T-helper 2 cell treated with Interferon-gamma antibody and Interleukin-4, amounts not matched to agents 100 ng/mL and 5 ng/mL, for 36 hours (primary cell): ENCODE results near the gene TBC1D17. TPM values are rescaled to one million over a fixed set of nuclear protein-coding genes. Genes with fewer than 3 reads are reported as not detected.

Experiments
- intact Hi-C: fragments of 100-400 bp; cut with micrococcal nuclease; formaldehyde crosslinking; loops from one replicate; pipeline ENCODE4 v1.15.1; 2023
- total RNA-seq: library from RNA; stranded (reverse); gene quantifications from 2 replicates; pipeline ENCODE4 v1.2.3, GENCODE V29; 2022

TBC1D17 gene
- total RNA-seq, 1 donor from 2014 or later, result 22.9 TPM

DNA sequence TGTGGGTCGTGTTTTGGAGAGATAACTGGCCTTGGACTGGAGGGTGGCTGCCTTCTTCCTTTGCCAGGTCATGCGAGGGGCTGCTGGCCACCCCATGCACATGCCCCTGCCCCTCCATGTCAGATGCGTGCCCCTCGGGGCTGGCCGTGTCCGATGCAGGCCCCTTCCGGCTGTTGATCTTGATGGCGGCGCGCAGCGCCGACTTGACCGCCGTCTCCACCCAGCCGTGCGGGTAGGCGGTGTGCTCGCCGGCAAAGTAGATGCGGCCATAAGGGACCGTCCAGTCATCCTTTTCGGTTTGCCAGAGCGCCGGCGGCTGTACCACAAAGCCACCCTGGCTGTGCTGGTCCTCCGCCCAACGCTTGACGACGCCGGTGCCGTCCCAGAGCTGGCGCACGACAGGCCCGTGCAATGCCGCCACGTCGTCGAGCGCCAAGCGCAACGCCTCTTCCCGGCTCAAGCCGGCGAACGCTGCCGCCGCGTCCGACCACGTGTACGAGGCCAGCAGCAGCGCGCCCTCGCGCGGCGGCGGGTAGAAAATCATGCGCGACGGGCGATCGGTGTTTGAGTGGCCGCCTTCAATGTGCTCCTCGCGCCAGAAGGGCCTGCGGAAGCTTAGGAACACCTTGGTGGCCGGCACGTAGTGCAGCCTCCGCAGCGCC, 12.3 kb downstream of the TBC1D17 start:
- intact Hi-C loops, result loop anchor here (1.0 kb wide), 1 partner anchor 13 kb away; the partner anchor contains the start of genes AKT1S1 and TBC1D17

DNA sequence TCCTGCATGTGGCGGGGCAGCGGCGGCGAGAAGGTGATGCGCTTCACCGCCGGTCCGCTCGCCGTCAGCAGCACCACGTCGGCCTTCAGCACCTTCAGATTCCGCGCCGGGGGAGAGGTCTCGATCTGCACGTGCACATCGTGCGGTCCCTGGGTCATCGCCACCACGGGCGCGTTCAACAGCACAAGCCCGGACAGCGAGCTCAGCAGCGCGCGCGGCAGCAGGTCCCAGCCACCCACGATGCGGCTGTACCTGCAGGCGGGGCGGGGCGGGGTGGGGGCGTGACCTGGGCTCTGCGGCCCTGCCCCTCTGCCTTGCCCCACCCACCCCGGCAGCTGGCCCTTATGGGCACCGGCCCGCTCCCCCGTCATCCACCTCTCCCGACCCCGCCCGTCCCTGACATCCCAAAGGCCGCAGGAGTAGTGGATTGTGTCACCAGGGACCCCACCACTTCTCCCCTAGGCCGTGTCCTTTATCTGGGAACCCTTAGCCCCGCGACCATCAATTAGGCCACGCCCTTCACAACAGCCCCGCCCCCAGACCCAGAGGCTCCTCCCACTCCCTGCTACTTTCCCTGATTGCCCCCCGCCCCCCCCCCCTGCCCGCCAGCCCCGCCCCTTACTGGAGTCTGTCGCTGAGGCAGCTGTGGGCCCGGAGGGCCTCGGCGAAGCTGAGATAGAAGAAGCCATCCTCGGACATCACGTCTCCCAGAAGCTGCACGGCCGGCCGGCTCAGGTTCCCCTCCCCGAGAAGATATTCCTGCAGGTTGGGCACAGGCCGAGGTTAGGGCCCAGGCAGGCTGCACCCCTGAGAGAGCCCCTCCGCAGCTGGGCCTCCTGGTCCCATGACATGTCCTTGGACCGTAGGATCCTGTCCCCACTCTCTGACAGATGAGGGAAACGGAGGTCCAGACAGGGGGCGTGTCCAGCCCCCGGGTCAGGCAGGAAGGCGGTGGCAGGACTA, 13.1 kb downstream of the TBC1D17 start:
- intact Hi-C loops, result loop anchor here (1.0 kb wide), 1 partner anchor 13 kb away; the partner anchor contains the start of genes AKT1S1 and TBC1D17

DNA sequence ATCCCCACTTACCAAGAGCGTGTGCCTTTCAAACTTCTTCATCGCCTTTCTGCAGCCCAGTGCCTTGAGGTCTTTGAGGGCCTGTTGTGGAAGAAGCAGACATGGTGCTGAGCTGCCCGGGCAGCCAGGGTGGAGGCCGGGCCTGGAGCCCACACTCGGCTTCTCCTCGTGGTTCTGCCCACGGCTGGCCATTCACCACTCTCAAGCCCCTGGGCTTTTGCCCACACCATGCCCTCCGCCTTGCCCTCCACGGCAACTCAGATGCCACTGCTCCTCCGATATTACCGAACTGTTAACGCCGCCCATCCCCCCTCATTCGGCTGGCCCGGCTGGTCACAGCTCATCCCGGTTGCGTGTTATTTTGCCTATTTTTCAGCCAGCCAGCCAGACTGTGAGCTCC, 13.9 kb downstream of the TBC1D17 start:
- intact Hi-C loops, result no loop called here

DNA sequence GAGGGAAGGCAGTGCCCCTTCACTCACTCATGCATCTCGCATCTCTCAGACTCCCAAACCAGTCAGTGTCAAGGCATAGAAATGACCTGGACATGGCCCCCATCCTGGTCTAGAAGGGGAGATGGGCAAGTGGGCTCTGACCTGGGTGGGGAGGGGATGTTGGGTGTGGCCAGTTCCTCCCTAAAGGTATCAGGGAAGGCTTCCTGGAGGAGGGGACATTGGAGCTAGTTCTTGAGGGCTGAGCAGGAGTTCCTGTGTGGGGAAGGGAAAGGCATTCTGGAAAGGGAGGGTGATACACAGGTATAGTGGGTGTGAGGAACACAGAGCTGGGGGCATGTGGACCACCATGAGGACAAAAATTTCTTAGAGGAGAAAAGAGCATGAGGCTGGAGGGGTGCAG, 15.2 kb downstream of the TBC1D17 start:
- intact Hi-C loops, result no loop called here

DNA sequence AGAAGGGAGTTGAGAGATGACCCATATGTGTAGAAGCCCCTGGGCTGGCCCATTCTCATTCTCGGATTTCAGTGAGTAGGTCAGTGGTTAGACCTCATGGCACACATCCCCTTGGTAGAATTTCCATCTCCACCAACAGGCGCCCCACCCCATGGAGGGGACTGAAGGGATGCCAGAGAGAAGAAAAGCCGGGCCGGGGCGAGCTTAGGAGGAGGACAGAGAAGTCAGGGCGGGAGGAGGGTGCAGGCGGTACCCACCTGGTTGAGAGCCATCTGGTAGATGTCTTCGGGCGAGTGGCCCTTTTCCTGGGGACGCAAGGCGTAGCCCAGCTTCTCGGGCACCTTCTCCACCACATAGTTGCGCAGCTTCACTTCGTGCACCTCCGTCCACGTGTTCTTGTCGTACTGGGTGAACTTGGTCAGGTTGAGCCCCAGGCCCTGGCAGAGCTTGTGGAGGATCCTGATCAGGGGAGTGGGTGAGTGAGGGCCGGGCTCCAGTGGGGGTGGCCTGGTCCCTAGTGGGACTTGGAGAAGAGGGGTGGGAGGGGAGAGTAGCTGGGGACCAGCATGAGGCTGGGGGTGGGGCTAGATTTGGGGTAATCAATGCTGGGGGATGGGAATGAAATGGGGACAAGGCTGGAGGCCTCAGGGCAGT, 16.6 kb downstream of the TBC1D17 start:
- intact Hi-C loops, result no loop called here

DNA sequence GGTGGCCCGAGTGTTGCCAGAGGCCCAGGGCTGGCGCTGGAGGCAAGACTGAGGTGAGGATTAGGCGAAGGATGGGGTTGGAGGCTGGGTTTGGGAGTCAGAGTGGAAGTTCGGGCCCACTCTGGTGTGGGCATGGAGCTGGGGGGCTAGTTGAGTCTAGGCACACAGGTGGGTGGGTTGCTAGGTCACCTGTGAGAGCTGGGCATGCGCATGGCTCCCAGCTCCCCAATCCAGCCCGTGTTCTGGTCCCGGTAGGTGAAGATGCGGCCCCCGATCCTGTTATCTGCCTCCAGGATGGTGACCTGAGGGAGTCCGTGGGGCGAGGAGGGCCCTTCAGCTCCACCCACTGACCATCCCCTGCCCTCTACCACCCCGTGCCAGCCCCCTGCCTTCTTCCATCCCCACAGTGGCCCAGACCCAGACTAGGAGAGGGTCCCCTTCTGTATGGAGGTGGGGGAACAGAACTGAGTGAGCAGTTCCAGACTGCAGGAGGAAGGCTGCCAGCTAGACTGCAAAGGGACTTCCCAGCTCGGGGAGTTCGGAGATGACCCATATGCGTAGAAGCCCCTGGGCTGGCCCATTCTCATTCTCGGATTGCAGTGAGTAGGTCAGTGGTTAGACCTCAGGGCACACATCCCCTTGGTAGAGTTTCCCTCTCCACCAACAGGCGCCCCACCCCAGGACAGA, 17.5 kb downstream of the TBC1D17 start:
- intact Hi-C loops, result no loop called here

DNA sequence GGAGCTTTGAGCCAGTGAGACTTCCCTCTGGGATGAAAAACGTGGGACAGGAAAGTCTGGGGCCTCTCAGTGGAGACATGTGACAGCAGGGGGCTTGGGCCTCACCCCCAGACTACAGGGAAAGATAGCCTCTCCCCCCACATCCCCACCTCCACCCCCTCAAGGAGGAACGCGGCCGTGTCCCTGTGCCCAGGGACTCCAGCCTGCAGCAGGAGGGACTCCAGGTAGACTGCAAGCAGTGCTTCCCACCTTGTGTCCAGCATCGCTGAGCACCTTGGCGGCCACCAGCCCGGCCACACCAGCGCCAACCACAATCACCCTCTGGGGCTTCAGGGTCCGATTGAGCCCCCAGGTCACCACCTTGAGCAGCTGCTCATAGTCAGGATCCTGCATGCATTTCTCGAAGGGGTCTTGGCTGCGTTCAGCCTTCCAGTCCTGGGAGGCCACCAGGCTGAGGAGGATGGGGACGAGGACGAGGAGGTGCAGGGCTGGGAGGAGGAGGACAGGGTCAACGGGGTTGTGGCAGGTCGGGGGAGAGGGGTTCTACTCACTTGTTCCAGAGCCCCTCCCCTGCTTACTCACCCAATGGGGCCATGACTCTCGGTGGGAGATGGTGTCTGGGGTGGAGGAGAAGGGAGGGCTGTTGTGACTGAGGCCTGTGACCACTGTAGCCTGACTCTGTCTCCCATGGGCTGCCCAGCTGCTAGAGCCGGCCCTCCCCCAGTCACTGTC, 18.2 kb downstream of the TBC1D17 start:
- intact Hi-C loops, result no loop called here

DNA sequence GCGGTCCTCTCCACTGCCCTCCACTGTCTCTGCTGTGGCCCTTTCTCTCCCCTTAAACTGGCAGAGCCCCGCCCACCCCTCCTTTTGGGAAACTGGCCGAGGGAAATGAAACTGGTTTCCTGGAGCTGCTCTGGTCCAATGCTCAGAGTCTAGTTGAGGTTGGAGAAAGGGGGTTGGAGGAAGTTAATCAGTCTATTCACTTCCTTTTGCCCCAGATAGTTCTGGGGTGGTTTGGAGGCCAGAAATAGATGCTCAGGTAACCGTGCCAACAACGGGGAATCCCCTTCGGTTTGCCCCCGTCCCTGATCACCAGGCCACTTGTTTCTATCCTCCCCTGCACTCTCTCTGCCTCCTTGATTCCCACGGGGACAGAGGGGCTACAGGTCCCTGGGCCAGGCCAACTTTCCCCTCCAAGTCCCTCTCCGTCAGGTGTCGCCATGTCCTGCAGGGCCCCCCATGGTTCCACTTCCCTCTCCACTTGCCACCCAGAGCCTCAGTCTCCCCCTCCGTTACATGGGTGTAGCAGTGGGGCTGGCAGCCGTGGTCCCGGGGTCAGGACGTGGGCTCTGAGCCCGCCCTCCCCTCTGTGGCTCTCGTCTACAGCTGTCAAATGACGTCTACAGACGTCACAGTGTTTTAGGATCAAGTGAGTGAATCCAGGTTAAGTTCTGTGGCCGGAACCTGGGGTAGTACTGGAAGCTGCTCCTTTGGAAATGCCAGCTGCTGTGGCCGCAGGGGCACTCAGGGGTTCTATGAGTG, 19.5 kb downstream of the TBC1D17 start, which contains the start of gene IL4I1:
Gene IL4I1 (minus strand): TSS at position 25 of the 759 bp plus-strand sequence. CDS start 727 bp downstream, outside the sequence.
- intact Hi-C loops, result loop anchor here (1.0 kb wide), 1 partner anchor 33 kb away; no protein-coding TSS in a partner anchor

DNA sequence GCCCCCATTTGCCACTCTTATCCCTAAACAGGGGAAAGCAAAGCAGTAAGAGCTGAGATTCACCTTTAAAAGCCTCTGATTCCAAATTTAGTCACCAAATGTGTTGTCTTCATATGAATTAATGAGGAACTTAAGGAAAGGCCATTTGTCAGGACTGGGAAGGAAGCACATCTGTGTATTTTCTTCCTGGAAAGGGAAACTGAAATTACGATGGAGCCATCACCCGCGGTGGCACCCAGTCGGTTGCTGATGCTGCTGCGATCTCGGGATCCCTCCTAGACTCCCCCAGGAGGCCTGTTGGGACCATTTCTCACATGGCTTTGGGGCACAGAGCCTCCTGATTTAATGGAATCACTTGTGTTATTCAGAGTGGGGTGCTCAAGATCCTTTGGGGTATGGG, 26.6 kb downstream of the TBC1D17 start:
- intact Hi-C loops, result no loop called here

DNA sequence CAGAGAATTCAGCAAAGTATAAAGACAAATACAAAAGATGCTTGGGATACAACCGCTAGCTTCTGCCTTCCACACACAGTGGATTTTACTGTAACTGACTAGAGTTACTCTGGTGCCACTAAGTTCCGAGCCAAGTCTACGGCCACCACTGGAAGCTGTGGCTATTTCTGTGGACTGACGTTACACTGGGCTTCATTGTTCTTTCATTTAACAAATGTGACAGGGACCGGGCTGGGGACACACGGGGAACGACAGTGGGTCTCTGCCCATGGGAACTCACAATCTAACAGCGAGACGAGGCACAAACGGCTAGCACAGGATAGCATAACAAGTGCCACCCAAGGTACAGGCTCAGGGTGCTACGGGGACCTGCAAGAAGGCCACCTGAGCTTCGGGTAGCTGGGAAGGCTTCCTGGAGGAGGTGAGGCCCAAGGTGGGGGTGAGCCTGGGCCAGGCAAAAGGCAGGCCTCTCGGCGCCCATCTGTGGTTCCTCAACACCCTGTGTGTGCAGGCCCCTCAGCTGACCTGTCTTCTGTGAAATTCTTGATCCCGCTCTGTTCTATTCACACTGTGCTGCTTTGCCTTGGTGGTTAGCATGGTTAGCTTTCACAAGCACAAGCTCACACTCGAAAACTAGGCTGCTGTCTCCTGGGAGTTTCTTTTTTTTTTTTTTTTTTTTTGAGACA, 29.5 kb downstream of the TBC1D17 start:
- intact Hi-C loops, result no loop called here

DNA sequence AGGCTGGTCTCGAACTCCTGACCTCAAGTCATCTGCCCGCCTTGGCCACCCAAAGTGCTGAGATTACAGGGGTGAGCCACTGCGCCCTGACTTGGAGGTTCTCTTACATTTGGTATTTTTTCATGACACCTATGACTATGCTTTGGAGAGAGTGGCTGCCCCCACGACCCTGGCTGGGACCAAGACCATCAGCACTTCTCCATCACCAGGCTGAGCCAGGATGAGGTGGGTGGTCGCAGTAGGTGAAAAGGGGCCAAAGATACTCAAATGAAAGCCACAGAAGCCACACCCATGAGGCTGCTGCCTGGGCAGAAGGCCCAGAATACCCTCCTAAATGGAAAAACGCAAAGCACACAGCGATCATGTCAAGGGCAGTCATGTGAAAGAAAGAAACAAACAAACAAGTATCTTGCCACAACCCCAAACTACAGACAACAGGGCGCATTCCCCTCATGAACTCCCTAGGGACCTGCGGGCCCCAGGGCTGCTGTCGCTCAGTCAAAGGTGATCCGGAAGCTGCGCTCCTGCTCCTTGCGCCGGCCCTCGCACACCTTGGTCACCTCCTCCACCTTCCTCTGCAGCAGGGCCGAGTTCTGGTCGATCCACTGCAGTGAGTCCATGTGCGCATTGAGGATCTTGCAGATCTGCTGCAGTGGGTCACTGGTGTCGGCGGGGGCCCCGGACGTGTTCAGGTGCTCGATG, 30.4 kb downstream of the TBC1D17 start:
- intact Hi-C loops, result no loop called here

DNA sequence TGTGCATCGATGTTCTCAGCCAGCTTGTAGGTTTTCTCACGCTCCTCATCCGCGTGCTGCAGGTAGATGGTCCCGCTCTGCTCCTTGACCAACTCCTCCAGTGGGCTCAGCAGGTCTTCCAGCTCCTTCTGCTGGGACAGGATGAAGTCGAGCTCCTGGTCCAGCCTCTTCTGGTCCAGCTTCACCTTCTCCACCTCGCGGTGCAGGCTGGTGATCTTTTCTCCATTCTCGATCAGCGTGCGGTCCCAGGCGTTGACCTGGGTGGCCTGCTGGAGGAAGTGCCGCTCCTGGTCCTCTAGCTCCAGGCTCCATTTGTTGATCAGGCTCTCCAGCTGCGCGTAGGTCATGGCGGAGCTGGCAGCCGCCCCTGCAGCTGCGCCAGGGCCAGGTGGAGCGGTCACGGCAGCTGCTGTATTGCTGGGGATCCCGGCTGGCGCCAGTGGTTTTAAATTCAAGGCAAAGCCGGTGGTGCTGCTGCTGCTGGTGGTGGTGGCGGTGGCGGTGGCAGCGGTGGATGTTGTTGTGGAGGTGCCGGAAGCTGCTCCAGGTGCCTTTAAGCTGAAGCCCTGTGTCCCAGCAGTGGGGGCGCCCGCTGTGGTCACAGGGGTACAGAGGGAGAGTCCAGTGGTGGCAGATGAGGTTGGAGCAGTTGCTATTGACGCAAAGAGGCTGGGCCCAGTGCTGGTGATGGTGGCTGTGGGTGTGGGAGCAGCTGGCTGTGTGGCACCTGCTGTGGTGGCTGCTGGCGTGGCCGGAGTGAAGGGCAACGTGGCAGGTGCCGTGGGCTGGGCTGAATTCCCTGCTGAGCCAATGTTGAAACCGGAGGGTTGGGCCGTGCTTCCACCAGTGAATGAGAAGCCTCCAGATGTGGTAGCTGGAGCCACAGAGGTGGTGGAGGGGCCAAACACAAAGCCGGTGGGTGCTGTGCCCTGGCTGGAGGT, 31.2 kb downstream of the TBC1D17 start:
- intact Hi-C loops, result no loop called here

DNA sequence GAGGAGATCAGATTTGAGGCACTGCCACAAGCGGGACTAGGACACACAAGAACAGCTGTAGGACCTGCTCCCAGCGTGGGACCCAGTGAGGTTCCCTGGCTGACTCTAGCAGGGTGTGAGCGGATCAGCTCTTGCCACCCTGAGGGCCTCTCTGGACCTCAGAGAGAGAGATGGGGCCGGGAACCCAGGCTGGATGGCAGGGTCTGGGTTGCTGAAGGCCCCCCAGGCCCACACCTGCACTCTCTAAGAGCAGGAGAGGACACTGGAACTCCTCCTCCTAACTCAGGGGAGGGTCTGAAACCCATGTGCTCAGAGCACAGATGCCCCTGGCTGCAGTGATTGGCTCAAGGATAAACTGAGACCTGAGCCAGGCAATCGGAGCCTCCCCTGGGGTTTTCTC, 32.7 kb downstream of the TBC1D17 start:
- intact Hi-C loops, result no loop called here

DNA sequence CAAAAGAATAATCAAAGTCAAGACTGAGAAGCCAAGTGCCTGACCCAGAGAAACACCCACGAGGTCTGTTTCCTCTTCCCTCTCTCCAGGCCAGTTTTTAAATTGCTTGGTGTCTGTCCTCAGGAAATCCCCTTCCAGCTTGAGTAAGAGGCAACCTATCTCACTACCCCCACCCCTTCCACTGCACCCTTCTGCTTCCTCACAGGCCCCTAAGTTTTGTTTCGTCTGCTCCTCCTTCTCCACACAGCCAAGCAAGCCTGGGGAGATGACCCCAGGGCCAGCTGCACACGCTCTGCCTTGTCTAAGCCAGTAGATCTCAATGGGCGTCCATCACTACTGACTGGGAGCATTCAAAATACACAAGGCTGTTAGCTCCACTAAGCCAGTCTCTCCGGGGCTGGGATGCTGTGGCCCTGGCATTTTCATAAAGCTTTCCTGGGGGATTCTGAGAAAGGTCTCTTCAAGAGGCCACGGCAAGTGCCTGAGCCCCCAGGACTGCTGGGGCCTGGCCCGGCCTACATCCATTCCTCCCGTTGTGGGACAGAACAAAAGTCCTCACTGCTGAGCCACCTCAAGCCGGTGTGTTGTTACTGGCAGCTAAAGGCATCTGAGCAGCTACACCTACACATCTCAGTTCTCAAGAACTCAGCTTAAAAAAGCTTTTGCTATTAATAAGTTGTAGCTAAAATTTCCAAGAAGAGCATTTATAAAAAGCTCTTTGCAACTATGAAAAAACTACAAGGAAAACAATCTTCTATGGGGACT, 34.1 kb downstream of the TBC1D17 start:
- intact Hi-C loops, result no loop called here

DNA sequence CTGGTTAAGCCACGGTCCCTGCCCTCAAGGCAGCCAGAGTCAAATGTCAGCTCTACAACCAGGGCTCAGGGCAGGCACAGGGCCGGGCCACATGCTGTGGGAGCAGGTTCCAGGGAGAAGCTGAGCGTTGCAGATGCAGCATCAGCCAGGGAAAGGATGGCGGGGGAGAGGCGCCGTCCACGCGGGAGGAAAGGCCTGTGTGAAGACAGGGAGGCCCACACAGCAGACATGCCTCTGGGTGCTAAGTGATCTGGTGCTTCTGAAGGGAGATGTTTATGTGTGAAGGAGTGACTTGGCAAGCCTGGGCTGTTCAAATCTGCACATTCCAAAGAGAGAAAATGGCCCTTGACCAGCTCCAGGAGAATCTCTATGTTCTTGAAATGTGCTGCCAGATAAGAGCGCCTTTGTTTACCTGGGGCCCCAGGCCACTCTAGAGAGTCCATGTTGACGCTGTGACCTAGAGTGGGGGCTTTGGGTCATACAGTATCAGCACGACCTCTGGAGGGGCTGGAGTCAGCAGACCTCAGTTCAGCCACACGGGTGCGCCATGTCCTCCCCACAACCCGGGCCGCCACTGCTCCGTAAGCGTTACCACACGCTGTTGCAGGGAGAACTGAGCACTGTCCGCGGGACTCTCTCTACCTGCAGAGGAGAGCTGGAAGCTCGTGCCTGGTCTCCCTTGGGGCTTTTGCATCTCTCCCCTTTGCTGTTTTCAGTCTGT, 35.6 kb downstream of the TBC1D17 start:
- intact Hi-C loops, result no loop called here

DNA sequence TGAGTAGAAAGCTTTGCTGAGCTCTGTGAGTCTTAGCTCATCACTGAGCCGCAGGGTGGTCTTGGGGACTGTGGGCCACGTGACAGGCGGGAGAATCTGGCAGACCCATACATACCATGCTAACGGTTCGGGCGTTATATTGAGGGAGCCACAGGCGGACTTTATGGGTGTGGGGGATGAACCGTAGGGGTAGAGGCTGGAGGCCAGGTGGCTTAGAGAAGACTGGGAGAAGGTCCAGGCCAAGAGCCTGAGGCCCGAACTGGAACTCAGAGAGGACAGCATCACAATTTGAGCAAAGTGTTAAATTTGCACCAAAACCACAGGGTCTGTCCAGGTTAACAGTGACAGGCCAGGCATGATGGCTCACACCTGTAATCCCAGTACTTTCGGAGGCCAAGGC, 36.2 kb downstream of the TBC1D17 start:
- intact Hi-C loops, result no loop called here
